Stimulated activated naive CD8-positive, alpha-beta T cell treated with anti-CD3 and anti-CD28 coated beads, Interleukin-15, amount 100 ng/mL, for 72 hours (primary cell): ENCODE measurements around the gene SGCA.

Source experiments
- ATAC-seq: fragments of 150-1000 bp; cut with Tn5 transposase; 2 replicates; pipeline ENCODE4 v1.10.0; 2021; ENCODE audit warnings: mild to moderate bottlenecking, moderate library complexity
- DNase-seq, 2 donors: peaks; one replicate each; pipeline ENCODE4 v3.0.0; 2021 to 2022
- H3K27ac Mint-ChIP-seq, 2 donors: one replicate each; pipeline ENCODE4 v1.8.0; 2022; ENCODE audit warnings: mild to moderate bottlenecking in 2 of 2, mixed read lengths in 2 of 2, moderate library complexity in 2 of 2
- H3K27me3 Mint-ChIP-seq: one replicate; pipeline ENCODE4 v1.8.0; 2022; ENCODE audit warnings: mixed read lengths
- H3K4me1 Mint-ChIP-seq: one replicate; pipeline ENCODE4 v1.8.0; 2022; ENCODE audit warnings: mild to moderate bottlenecking, mixed read lengths
- H3K4me3 Mint-ChIP-seq, 2 donors: one replicate each; pipeline ENCODE4 v1.8.0; 2022; ENCODE audit warnings: mild to moderate bottlenecking in 2 of 2, mixed read lengths in 2 of 2, moderate library complexity in 1 of 2
- H3K9me3 Mint-ChIP-seq, 2 donors: one replicate each; pipeline ENCODE4 v1.8.0; 2022; ENCODE audit warnings: mixed read lengths in 2 of 2

The SGCA gene

GRCh38 chr17:50188531-50188920, 22.7 kb downstream of the SGCA start:
- Mint-ChIP-seq H3K4me1 (peaks cover 23% of the 10 kb centered on the region), H3K4me3 (no peak overlapping the region), H3K27me3 (no peaks in the 10 kb centered on the region), H3K27ac (no peak overlapping the region), H3K9me3 (no peaks in the 10 kb centered on the region)
- no peak for ATAC-seq
- DNase-seq: no peak

GRCh38 chr17:50188921-50189549, 23.2 kb downstream of the SGCA start:
- no peaks in the 10 kb centered on the region for H3K27me3 Mint-ChIP-seq
- no peak for DNase-seq

GRCh38 chr17:50189550-50190292, 23.9 kb downstream of the SGCA start:
- peak overlapping the region in 1 of 2 donors; percentile 77 for H3K27ac Mint-ChIP-seq
- no peak for ATAC-seq
- H3K9me3 Mint-ChIP-seq: no peaks in the 10 kb centered on the region
- H3K4me3 Mint-ChIP-seq: no peak overlapping the region
- no peaks in the 10 kb centered on the region for H3K27me3 Mint-ChIP-seq
- H3K4me1 Mint-ChIP-seq: peaks cover 23% of the 10 kb centered on the region
- no peak for DNase-seq

More at GRCh38 chr17:50188921-50189549, 23.2 kb downstream of the SGCA start:
- Mint-ChIP-seq H3K4me1 (peaks cover 23% of the 10 kb centered on the region), H3K27ac (no peak overlapping the region), H3K9me3 (no peaks in the 10 kb centered on the region), H3K4me3 (no peak overlapping the region)
- ATAC-seq: no peak

DNA sequence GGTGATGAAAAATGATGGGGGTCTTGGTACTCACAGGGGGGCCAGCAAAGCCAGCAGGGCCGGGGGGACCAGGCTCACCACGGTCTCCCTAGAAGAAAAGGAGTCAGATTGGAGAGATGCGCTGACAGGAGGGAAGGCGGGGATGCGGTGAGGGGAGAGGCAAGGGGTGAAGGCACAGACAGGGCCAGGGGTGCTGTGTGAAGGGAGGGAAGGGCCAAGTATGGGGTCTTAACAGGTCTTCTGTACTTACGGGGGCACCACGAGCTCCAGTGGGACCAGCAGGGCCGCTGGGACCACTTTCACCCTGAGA, 24.4 kb downstream of the SGCA start:
- H3K4me1 Mint-ChIP-seq: peaks cover 23% of the 10 kb centered on the region
- DNase-seq: no peak
- H3K4me3 Mint-ChIP-seq: no peak overlapping the region
- H3K27me3 Mint-ChIP-seq: no peaks in the 10 kb centered on the region
- H3K27ac Mint-ChIP-seq: no peak overlapping the region
- no peaks in the 10 kb centered on the region for H3K9me3 Mint-ChIP-seq
- ATAC-seq: no peak

DNA sequence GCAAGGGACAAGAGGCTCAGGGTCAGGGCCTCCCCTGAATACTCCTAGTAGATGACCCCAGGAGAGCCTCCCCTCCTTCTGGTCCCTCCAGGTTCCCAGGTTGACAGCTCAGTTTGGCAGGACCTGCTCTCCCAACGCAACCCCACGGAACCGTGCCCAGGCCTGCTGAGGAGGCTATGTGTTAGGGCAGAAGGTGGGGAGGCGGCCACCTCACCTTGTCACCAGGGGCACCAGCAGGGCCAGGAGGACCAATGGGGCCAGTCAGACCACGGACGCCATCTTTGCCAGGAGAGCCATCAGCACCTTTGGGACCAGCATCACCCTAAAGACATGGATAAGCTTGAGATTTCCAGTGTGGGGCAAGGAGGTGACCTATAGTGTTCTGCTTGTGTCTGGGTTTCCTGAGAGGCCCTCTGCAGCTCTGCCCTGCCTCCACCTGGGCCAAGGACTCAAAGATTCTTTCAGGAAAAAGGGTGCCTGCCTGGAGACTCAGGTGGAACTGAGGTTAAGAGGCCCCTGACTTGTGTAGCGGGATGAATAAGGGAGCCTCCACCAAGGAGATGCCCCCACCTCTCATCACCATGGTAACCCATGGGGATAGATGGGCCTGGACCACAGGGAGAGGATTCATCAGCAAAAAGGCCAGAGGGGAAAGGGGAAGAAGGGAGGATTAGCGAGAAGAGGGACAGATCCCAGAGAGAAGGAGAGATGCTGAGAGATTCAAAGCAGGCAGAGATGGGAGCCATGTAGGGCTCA, 25.0 kb downstream of the SGCA start:
- peak overlapping the region in 1 of 2 donors; percentile 34 for H3K27ac Mint-ChIP-seq
- H3K9me3 Mint-ChIP-seq: no peaks in the 10 kb centered on the region
- ATAC-seq (no peak), DNase-seq (no peak)
- no peak overlapping the region for H3K4me3 Mint-ChIP-seq
- peaks cover 25% of the 10 kb centered on the region for H3K4me1 Mint-ChIP-seq
- peaks cover 4% of the 10 kb centered on the region for H3K27me3 Mint-ChIP-seq

- peaks cover 30% of the 10 kb centered on the region for H3K4me1 Mint-ChIP-seq
- peaks cover 8% of the 10 kb centered on the region for H3K27me3 Mint-ChIP-seq
- H3K9me3 Mint-ChIP-seq: no peaks in the 10 kb centered on the region
- no peak for DNase-seq
- H3K4me3 Mint-ChIP-seq: no peak overlapping the region
- no peak overlapping the region for H3K27ac Mint-ChIP-seq
- no peak for ATAC-seq
Measured at GRCh38 chr17:50191359-50192143, 25.7 kb downstream of the SGCA start.

DNA sequence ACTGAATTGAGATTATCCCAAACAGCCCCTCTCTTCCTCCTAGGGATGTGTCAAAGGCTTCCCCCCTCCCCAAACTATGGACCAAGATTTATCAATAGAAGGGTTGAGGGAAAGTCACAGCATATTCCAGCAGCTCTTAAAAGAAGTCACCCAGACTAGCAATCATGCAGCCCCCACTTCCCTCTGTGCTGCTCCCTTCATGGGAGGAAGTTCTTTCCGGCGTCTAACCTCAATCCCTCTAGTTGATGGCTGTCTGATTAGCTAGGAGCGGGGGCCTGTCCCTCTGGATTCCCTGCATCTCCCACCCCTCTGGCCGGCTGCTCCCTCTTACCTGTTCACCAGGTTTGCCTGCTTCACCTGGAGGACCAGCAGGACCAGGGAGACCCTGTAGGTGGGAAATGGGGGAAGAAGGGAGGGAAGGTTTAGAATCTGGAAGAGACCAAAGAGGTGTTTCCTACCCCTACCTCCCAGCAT, 26.4 kb downstream of the SGCA start:
- peaks cover 8% of the 10 kb centered on the region for H3K27me3 Mint-ChIP-seq

GRCh38 chr17:50192618-50193291, 26.9 kb downstream of the SGCA start:
- Mint-ChIP-seq H3K4me3 (peak overlapping the region in 1 of 2 donors; percentile 27), H3K27ac (peak overlapping the region; percentile 37 to 92), H3K27me3 (peaks cover 14% of the 10 kb centered on the region), H3K4me1 (peaks cover 30% of the 10 kb centered on the region), H3K9me3 (no peaks in the 10 kb centered on the region)
- ATAC-seq (peak; percentile 24), DNase-seq (no peak)

More for the DNA sequence above, 26.4 kb downstream of the SGCA start:
- Mint-ChIP-seq H3K9me3 (no peaks in the 10 kb centered on the region), H3K4me3 (no peak overlapping the region), H3K4me1 (peaks cover 30% of the 10 kb centered on the region), H3K27ac (no peak overlapping the region)
- ATAC-seq: no peak
- DNase-seq: no peak

DNA sequence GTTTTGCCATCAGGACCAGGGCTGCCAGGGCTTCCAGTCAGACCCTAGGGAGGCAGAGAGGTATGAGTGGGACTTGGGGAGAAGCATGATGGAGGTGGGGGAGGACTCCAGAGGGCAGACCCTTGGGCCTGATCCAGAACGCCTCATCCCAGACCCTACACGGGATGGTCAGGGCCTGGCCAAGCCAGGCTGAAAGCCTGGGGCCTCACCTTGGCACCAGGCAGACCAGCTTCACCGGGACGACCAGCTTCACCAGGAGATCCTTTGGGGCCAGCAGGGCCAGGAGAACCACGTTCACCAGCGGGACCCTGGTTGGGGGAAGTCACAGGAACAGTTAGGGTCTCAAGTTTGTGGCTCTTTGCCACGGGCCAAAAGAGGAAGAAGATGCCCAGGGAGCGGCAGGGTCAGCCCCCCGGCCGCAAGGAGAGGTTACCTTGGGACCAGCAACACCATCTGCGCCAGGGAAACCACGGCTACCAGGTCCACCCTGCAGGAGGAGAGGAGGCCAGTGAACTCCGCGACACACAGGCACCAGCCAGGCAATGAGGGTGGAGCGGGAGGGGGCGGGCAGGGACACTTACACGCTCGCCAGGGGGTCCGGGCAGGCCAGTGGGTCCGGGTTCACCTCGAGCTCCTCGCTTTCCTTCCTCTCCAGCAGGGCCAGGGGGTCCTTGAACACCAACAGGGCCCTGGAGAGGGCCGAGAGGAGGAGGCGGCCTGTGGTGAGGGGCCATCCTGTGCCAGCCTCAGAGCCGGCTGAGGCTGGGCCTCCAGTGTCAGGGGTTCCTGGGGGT, 28.5 kb downstream of the SGCA start:
- no peak overlapping the region for H3K4me3 Mint-ChIP-seq
- DNase-seq: no peak
- H3K9me3 Mint-ChIP-seq: no peaks in the 10 kb centered on the region

DNA sequence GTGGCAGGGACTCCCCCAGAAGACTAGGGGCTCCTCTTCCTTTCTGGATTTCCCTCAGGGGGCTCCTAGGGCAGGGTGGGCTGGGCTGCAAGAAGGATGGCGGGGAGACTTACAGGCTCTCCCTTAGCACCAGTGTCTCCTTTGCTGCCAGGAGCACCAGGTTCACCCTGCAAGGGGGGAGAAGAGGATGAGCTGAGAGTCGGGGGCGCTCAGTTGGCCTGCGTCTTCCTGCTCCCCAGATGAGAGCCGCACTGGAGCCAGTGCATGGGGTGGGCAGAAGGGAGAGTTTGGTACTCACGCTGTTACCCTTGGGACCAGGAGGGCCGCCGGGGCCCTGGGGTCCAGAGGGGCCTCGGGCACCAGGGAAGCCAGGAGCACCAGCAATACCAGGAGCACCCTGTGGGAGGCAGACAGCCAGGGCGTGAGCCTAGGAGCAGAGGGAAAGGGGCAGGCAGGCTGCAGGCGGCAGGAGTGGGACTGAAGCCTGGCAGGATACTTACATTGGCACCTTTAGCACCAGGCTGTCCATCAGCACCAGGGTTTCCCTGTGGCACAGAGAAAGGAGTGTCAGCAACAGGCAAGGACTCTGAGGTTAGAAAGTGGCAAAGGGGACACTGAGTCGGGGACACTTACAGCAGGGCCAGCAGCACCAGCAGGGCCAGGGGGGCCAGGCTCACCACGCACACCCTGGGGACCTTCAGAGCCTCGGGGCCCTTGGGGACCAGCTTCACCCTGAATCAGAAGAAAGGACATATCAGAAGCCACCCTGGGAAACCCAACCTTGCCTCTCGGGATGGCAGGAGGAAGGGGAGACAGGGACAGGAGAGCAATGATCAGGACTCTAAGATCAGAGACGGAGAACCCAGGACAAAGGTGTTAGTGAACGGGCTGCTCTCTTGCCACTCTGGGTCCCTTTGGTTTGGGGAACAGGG, 29.4 kb downstream of the SGCA start:
- H3K27ac Mint-ChIP-seq: peak overlapping the region in 1 of 2 donors; percentile 93

More for the DNA sequence above, 28.5 kb downstream of the SGCA start:
- Mint-ChIP-seq H3K27ac (peak overlapping the region in 1 of 2 donors; percentile 57), H3K4me1 (peaks cover 38% of the 10 kb centered on the region), H3K27me3 (peaks cover 28% of the 10 kb centered on the region)
- no peak for ATAC-seq

GRCh38 chr17:50196036-50196435, 30.2 kb downstream of the SGCA start:
- H3K27me3 Mint-ChIP-seq: peaks cover 34% of the 10 kb centered on the region
- H3K4me1 Mint-ChIP-seq: peaks cover 50% of the 10 kb centered on the region
- ATAC-seq (no peak), DNase-seq (no peak)
- no peaks in the 10 kb centered on the region for H3K9me3 Mint-ChIP-seq
- H3K4me3 Mint-ChIP-seq: peak overlapping the region in 1 of 2 donors; percentile 12
- H3K27ac Mint-ChIP-seq: peak overlapping the region; percentile 31 to 57

More for the DNA sequence above, 29.4 kb downstream of the SGCA start:
- H3K4me1 Mint-ChIP-seq: peaks cover 42% of the 10 kb centered on the region
- no peaks in the 10 kb centered on the region for H3K9me3 Mint-ChIP-seq
- no peak for DNase-seq
- H3K27me3 Mint-ChIP-seq: peaks cover 28% of the 10 kb centered on the region
- peak overlapping the region in 1 of 2 donors; percentile 29 for H3K4me3 Mint-ChIP-seq
- ATAC-seq: no peak

DNA sequence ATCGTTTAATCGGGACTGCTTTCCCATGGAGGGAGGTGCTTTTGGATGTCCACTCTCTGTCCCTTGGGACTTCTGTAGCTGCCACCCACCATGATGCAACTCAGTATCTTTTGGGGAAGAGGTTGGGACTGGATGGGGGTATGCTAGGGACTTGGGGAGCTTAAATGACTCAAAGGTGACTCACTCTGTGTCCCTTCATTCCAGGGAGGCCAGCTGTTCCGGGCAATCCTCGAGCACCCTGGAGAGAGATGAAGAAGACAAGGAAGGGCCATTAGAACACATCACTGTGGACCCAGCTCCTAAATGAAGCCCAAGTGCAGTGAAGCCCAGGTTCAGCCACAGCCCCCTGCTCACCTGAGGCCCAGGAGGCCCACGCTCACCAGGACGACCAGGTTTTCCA, 31.0 kb downstream of the SGCA start:
- H3K4me1 Mint-ChIP-seq: peaks cover 54% of the 10 kb centered on the region
- H3K27ac Mint-ChIP-seq: no peak overlapping the region
- no peaks in the 10 kb centered on the region for H3K9me3 Mint-ChIP-seq
- no peak for ATAC-seq
- peaks cover 42% of the 10 kb centered on the region for H3K27me3 Mint-ChIP-seq
- H3K4me3 Mint-ChIP-seq: no peak overlapping the region
- DNase-seq: no peak

DNA sequence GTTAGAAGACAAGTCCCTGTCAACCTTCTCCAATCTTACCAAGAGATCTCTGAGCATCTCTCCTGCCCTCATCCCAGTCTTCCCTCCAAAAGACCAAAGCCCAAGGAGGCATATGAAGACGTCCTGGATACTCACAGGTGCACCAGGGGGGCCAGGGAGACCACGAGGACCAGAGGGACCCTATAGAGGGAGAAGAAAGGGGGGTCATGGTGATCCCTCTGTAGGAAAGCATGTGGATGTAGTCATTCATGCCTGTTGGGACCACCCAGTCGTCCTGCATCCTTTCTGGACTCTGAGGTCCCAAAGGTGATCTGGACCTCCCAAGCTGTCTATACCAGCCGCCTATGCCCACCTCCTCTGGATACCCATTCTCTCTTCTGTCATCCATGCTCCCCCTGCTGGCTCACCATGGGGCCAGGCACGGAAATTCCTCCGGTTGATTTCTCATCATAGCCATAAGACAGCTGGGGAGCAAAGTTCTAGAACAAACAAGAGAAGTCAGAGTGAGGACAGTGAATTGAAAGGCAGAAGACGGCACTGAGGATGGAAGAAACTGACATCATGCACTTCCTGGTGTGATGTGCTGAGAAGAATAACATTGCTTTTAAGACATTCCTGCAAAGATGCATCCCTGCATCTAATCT, 32.3 kb downstream of the SGCA start:
- no peak overlapping the region for H3K27ac Mint-ChIP-seq
- peak overlapping the region in 1 of 2 donors; percentile 16 for H3K4me3 Mint-ChIP-seq
- no peak for ATAC-seq
- peak; percentile 68 to 72 for DNase-seq
- H3K27me3 Mint-ChIP-seq: peaks cover 55% of the 10 kb centered on the region
- H3K4me1 Mint-ChIP-seq: peaks cover 44% of the 10 kb centered on the region
- no peaks in the 10 kb centered on the region for H3K9me3 Mint-ChIP-seq
